GM12873 (cell line): ENCODE measurements around the gene SP5.

Source experiments
- TF ChIP-seq, protein P1 (sequence below): IDR thresholded peaks from 2 replicates; pipeline ENCODE4 v1.5.1; 2012; ENCODE audit warnings: low read depth, mild to moderate bottlenecking, moderate library complexity, low read length, control low read depth; ENCODE audit not compliant: insufficient read depth; ENCODE audit errors: missing control alignments

SP5 gene

DNA sequence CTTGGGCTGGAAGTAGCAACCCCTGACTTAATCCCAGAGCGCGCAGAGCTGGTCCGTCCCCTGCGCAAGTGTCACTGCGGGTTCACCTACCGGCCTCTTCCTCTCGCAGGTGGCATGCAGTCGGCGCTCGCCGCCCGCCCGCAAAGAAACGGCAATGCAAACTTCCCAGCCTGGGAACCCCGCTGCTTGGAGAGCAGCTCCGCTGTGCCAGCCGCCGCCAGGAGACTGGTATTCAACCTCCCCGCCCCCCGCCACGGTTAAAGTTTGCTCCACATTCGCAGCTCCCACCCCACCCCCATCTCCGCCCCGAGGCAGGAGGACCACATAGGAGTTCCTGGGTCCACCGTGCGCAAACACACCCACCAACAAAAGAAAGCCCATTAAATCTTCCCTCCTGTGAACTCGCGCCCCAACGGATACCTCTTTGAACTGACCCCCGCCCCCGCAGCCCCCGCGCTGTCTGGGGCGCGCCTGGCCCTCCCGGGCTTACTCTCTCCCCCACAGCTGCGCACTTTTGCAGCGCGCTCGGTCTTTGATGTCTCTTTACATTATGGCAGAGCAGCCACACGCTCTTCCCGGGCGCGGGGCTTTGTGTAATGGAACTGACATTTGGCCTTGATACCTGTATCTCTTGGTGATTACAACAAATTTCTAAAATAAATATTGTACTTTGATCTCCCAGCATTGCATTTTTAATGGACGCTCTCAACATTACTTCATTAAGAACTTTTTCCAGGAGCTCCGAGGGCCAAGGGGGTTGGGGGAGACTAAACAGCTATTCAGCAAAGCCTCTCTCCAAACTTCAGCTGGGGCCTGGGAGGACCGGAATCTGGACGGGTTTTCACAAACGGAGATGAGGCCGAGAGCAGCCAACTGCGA lies 3.1 kb upstream of the SP5 start:
- TF ChIP-seq, protein P1, sequence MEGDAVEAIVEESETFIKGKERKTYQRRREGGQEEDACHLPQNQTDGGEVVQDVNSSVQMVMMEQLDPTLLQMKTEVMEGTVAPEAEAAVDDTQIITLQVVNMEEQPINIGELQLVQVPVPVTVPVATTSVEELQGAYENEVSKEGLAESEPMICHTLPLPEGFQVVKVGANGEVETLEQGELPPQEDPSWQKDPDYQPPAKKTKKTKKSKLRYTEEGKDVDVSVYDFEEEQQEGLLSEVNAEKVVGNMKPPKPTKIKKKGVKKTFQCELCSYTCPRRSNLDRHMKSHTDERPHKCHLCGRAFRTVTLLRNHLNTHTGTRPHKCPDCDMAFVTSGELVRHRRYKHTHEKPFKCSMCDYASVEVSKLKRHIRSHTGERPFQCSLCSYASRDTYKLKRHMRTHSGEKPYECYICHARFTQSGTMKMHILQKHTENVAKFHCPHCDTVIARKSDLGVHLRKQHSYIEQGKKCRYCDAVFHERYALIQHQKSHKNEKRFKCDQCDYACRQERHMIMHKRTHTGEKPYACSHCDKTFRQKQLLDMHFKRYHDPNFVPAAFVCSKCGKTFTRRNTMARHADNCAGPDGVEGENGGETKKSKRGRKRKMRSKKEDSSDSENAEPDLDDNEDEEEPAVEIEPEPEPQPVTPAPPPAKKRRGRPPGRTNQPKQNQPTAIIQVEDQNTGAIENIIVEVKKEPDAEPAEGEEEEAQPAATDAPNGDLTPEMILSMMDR: no peak

- TF ChIP-seq, protein P1: no peak
Observed at GRCh38 chr2:170712653-170713542, 2.2 kb upstream of the SP5 start.

GRCh38 chr2:170713543-170714380 lies 1.4 kb upstream of the SP5 start:
- TF ChIP-seq, protein P1: no peak

DNA sequence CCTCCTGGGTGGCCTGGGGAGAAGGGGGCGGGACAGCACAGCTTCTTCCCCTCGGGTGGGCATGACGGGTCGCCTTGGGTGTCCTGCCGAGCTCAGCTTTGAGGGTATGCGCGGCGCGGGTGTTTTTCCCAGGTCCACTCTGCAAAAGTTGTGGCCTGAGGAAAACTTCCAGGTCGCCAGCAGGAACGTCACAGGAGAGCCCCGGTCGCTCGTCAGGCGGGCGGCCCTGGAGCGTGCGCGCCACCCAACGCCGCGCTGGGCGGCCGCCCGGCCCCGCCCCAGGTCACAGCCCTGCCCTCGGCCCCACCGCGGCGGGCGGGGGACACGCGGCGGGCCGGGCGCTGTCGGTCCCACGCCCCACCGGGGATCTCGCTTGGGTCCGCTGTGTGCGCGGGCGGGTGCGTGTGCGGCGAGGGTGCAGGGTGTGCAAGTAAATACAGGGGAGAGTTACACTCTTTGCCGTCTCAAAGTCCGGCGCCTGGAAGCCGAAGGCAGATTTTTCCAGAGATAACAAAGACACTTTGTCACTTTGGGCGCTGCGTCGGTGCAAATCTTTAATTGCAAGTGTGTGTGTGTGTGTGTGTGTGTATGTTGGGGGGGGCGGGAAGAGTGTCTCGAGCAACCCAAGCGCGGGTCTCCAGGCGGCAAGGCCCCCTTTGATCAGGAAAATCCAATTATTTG lies 616 bp upstream of the SP5 start:
- TF ChIP-seq, protein P1: no peak

DNA sequence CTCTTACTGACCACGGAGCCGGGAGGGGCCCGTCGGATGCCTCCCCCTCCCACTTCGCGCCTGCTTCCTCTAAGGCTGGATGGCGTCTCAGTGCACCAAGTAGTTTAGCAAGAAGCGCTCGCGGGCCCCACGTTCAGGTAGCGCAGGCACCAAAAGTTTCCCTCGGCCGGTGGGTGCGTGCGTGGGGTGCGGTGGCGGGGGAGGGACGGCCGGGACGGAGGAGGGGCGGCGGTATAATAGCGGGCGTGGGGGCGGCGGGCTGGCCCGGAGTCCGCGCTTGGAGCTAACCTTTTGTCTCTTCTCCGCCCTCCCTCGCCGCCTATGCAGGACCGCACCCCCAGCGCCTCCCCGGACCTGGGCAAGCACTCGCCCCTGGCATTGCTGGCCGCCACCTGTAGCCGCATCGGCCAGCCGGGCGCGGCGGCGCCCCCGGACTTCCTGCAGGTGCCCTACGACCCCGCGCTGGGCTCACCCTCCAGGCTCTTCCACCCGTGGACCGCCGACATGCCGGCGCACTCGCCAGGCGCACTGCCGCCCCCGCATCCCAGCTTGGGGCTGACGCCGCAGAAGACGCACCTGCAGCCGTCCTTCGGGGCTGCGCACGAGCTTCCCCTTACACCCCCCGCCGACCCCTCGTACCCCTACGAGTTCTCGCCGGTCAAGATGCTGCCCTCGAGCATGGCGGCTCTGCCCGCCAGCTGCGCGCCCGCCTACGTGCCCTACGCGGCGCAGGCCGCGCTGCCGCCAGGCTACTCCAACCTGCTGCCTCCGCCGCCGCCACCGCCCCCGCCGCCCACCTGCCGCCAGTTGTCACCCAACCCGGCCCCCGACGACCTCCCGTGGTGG lies 1.0 kb downstream of the SP5 start:
- TF ChIP-seq, protein P1: no peak
